IPS DF 19.7 (cell line): Measurements from ENCODE around the gene SEMA3C.

Source experiments
- DNase-seq: peaks from one replicate; pipeline ENCODE4 v3.0.0-alpha.2; 2013; ENCODE audit warnings: low read depth, low spot score

The SEMA3C gene

GRCh38 chr7:80825499-80825898, 93.4 kb downstream of the SEMA3C start:
- DNase-seq = no peak

GRCh38 chr7:80824253-80824652, 94.6 kb downstream of the SEMA3C start:
- DNase-seq = no peak

GRCh38 chr7:80823057-80823456, 95.8 kb downstream of the SEMA3C start:
- no peak for DNase-seq

GRCh38 chr7:80821771-80822319, 97.0 kb downstream of the SEMA3C start:
- no peak for DNase-seq

GRCh38 chr7:80819503-80819902, 99.3 kb downstream of the SEMA3C start:
- DNase-seq = no peak

- DNase-seq = no peak
These were observed 100.7 kb downstream of the SEMA3C start for GRCh38 chr7:80818181-80818580.

- no peak for DNase-seq
These were observed 102.0 kb downstream of the SEMA3C start for GRCh38 chr7:80816806-80817205.

GRCh38 chr7:80815733-80816132, 103.1 kb downstream of the SEMA3C start:
- no peak for DNase-seq

GRCh38 chr7:80809545-80809944, 109.3 kb downstream of the SEMA3C start:
- DNase-seq = no peak

GRCh38 chr7:80807166-80807900, 111.5 kb downstream of the SEMA3C start:
- no peak for DNase-seq

- no peak for DNase-seq
These were observed 112.2 kb downstream of the SEMA3C start for GRCh38 chr7:80806663-80807062.

- DNase-seq = no peak
These were observed 114.3 kb downstream of the SEMA3C start for GRCh38 chr7:80804589-80804988.

- DNase-seq = no peak
These were observed 116.3 kb downstream of the SEMA3C start for GRCh38 chr7:80802527-80802926.

- no peak for DNase-seq
These were observed 123.9 kb downstream of the SEMA3C start for GRCh38 chr7:80794631-80795573.

- DNase-seq = no peak
These were observed 127.3 kb downstream of the SEMA3C start for GRCh38 chr7:80791509-80791929.

GRCh38 chr7:80790877-80791276, 128.0 kb downstream of the SEMA3C start:
- no peak for DNase-seq

- DNase-seq = no peak
These were observed 131.1 kb downstream of the SEMA3C start for GRCh38 chr7:80787721-80788120.

- DNase-seq = no peak
These were observed 132.8 kb downstream of the SEMA3C start for GRCh38 chr7:80785961-80786536.

GRCh38 chr7:80785276-80785675, 133.6 kb downstream of the SEMA3C start:
- no peak for DNase-seq

GRCh38 chr7:80783678-80784327, 135.0 kb downstream of the SEMA3C start:
- DNase-seq = no peak

- no peak for DNase-seq
These were observed 135.6 kb downstream of the SEMA3C start for GRCh38 chr7:80783186-80783677.
